Activated CD8-positive, alpha-beta T cell treated with anti-CD3 and anti-CD28 coated beads for 36 hours (primary cell): ENCODE measurements around the gene HTRA2. TPM values are rescaled to one million over a fixed set of nuclear protein-coding genes. Genes with fewer than 3 reads are reported as not detected.

ENCODE experiments used
- ATAC-seq: fragments of 200-7000 bp; cut with Tn5 transposase; one replicate; pipeline ENCODE4 v1.10.0; 2021; ENCODE audit warnings: mild to moderate bottlenecking, moderate library complexity
- CTCF ChIA-PET: fragments of 350-600 bp; sonication (Branson Sonifier 250); formaldehyde crosslinking; loops from one replicate; lab custom pipeline; 2021; ENCODE audit warnings: antibody characterized with exemption; lab: Charles Lee
- POLR2A ChIA-PET: fragments of 350-600 bp; sonication (Branson Sonifier 250); formaldehyde crosslinking; loops from one replicate; lab custom pipeline; 2021; ENCODE audit warnings: antibody characterized with exemption; lab: Charles Lee
- DNase-seq: peaks from one replicate; pipeline ENCODE4 v3.0.0-alpha.2; 2020
- H3K27ac Mint-ChIP-seq: one replicate; pipeline ENCODE4 v1.8.0; 2021; ENCODE audit warnings: mild to moderate bottlenecking, mixed read lengths
- H3K27me3 Mint-ChIP-seq: one replicate; pipeline ENCODE4 v1.8.0; 2021; ENCODE audit warnings: mixed read lengths
- H3K36me3 Mint-ChIP-seq: one replicate; pipeline ENCODE4 v1.8.0; 2021; ENCODE audit warnings: low read depth, mixed read lengths
- H3K4me1 Mint-ChIP-seq: one replicate; pipeline ENCODE4 v1.8.0; 2021; ENCODE audit warnings: low read depth, mixed read lengths
- H3K4me3 Mint-ChIP-seq: one replicate; pipeline ENCODE4 v1.8.0; 2021; ENCODE audit warnings: mild to moderate bottlenecking, moderate library complexity, mixed read lengths
- H3K9me3 Mint-ChIP-seq: one replicate; pipeline ENCODE4 v1.8.0; 2021; ENCODE audit warnings: mixed read lengths
- CTCF ChIP-seq: fragments of 200-600 bp; IDR thresholded peaks from one replicate; pipeline ENCODE4 v1.8.0; 2022; ENCODE audit warnings: antibody characterized with exemption, mild to moderate bottlenecking
- intact Hi-C: fragments of 100-400 bp; cut with micrococcal nuclease; formaldehyde crosslinking; loops from one replicate; pipeline ENCODE4 v1.10.0; 2022
- total RNA-seq, 2 experiments: library from RNA; stranded (reverse); gene quantifications; one replicate each; pipeline ENCODE4 v1.2.3, GENCODE V29; 2021

The HTRA2 gene
- total RNA-seq, 2 experiments from 2014 or later: 42.0 to 45.0 TPM

GRCh38 chr2:74493546-74493945 is 36.2 kb upstream of the HTRA2 start:
- POLR2A ChIA-PET: interaction anchor here (0.6 to 1.2 kb wide), 3 partner anchors 11 to 46 kb away, joined by 3 to 4 read pairs (median 3); partner anchors contain the start of genes CCDC142 and TTC31
- TF ChIP-seq CTCF: no peak

DNA sequence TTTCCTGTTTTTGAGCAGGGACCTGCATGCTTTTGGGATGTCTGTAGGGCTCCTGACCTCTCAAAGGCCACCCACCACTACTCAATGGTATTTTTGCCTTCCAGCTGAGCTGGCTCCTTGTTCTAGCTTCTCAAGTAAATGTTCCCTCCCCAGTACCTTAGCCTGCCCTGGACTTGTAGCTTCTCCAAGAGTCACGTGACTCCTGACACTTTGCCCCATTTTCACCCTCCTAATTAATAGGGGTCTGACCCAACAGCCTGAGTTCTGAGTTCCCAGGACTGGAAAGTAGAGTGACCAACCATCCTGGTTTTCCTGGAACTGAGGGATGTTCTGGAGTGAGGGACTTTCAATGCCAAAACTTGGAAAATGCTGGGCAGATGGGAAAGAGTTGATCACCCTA is 34.3 kb upstream of the HTRA2 start:
- Mint-ChIP-seq H3K27ac (no peak overlapping the region), H3K4me3 (no peak overlapping the region)
- CTCF ChIA-PET: interaction anchor here (5.7 kb wide), 1 partner anchor 12 kb away, joined by 32 read pairs; the partner anchor contains the start of genes CCDC142 and TTC31

More at GRCh38 chr2:74493546-74493945, 36.2 kb upstream of the HTRA2 start:
- peaks cover 12% of the 10 kb centered on the region for H3K36me3 Mint-ChIP-seq
- peaks cover 6% of the 10 kb centered on the region for H3K27me3 Mint-ChIP-seq
- no peaks in the 10 kb centered on the region for H3K9me3 Mint-ChIP-seq
- peaks cover 4% of the 10 kb centered on the region for H3K4me1 Mint-ChIP-seq
- no peak overlapping the region for H3K4me3 Mint-ChIP-seq
- CTCF ChIA-PET: interaction anchor here (1.2 to 5.7 kb wide), 3 partner anchors 10 to 94 kb away, joined by 4 to 32 read pairs (median 5); partner anchors contain the start of genes CCDC142 and TTC31
- no peak for ATAC-seq
- no peak overlapping the region for H3K27ac Mint-ChIP-seq
- no peak for DNase-seq
- intact Hi-C loops: no loop called here

GRCh38 chr2:74496997-74497776 is 32.5 kb upstream of the HTRA2 start:
- POLR2A ChIA-PET: interaction anchor here (0.8 to 5.2 kb wide), 6 partner anchors 9 to 80 kb away, joined by 3 to 23 read pairs (median 4); partner anchors contain the start of genes CCDC142, MRPL53, TTC31 and WBP1
- TF ChIP-seq CTCF: no peak
- Mint-ChIP-seq H3K4me3 (peak overlapping the region; percentile 78), H3K9me3 (no peaks in the 10 kb centered on the region), H3K27me3 (peaks cover 35% of the 10 kb centered on the region), H3K27ac (no peak overlapping the region), H3K4me1 (peaks cover 13% of the 10 kb centered on the region), H3K36me3 (peaks cover 6% of the 10 kb centered on the region)
- ATAC-seq: no peak
- intact Hi-C loops: no loop called here
- CTCF ChIA-PET: interaction anchor here (1.3 to 3.0 kb wide), 3 partner anchors 10 to 90 kb away, joined by 3 to 17 read pairs (median 4); partner anchors contain the start of genes CCDC142, PCGF1 and TTC31
- no peak for DNase-seq

More for the DNA sequence above, 34.3 kb upstream of the HTRA2 start:
- Mint-ChIP-seq H3K27me3 (peaks cover 19% of the 10 kb centered on the region), H3K9me3 (no peaks in the 10 kb centered on the region), H3K36me3 (peaks cover 8% of the 10 kb centered on the region), H3K4me1 (peaks cover 11% of the 10 kb centered on the region)
- no peak for TF ChIP-seq CTCF
- ATAC-seq (no peak), DNase-seq (no peak)
- POLR2A ChIA-PET: interaction anchor here (0.6 to 1.4 kb wide), 7 partner anchors 9 to 144 kb away, joined by 3 to 4 read pairs (median 4); partner anchors contain the start of gene PCGF1
- intact Hi-C loops: no loop called here

- DNase-seq: peak; percentile 39
- H3K4me1 Mint-ChIP-seq: peaks cover 21% of the 10 kb centered on the region
- H3K36me3 Mint-ChIP-seq: peaks cover 6% of the 10 kb centered on the region
- ChIA-PET POLR2A (interaction anchor here (0.9 to 5.2 kb wide), 6 partner anchors 12 to 79 kb away, joined by 3 to 23 read pairs (median 4); partner anchors contain the start of genes CCDC142, MRPL53, TTC31 and WBP1), CTCF (interaction anchor here (1.5 to 3.0 kb wide), 3 partner anchors 11 to 89 kb away, joined by 3 to 17 read pairs (median 5); partner anchors contain the start of genes CCDC142 and TTC31)
- peak; percentile 25 for ATAC-seq
- TF ChIP-seq CTCF: no peak
- peaks cover 43% of the 10 kb centered on the region for H3K27me3 Mint-ChIP-seq
- intact Hi-C loops: no loop called here
- peak overlapping the region; percentile 78 for H3K4me3 Mint-ChIP-seq
- H3K9me3 Mint-ChIP-seq: no peaks in the 10 kb centered on the region
- peak overlapping the region; percentile 63 for H3K27ac Mint-ChIP-seq
Observed at GRCh38 chr2:74497777-74498499, 31.8 kb upstream of the HTRA2 start.
